ENCODE data around the gene OR2AK2.

OR2AK2 gene

DNA sequence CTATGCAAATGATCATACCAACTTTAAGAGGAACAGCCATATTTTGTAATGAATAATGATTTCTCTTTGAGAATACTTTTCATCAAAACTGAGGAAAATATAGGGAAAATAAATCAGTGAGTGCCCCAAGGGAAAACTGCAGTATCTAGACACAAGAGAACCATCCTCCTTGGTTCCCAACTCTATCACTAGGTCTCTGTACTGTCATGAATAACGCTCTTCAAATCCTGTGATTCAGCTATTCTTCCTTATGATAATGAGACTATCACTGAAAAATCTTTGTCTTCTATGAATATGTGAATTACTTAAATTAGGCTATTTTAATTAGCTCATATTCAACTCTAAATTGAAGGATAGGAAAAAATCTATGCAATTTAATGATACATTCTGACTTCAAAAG is 50.8 kb downstream of the OR2AK2 start:
- Histone ChIP-seq H3K36me3 (ENCODE audit: control insufficient read depth in 4 of 4, insufficient read depth in 4 of 4, low read length in 3 of 4) (no peaks in the 10 kb centered on the region), H3K4me3 (ENCODE audit: control insufficient read depth in 1 of 7, extremely low read depth in 1 of 7, insufficient read depth in 4 of 7, low read depth in 2 of 7, low read length in 6 of 7) (no peak overlapping the region), H3K27ac (ENCODE audit: insufficient read depth in 1 of 2, low read depth in 1 of 2, low read length in 2 of 2, poor library complexity in 1 of 2, severe bottlenecking in 2 of 2) (no peak overlapping the region), H3K9me3 (ENCODE audit: control extremely low read depth in 1 of 5, control insufficient read depth in 4 of 5, insufficient read depth in 2 of 5, low read depth in 1 of 5, low read length in 4 of 5) (peaks cover 1 to 13% (median 3%) of the 10 kb centered on the region in 5 experiments), H3K27me3 (replicated peaks in 2 of 5; ENCODE audit: control insufficient read depth in 4 of 5, insufficient read depth in 5 of 5, low read length in 4 of 5) (no peaks in the 10 kb centered on the region), H3K4me1 (ENCODE audit: control extremely low read depth in 1 of 4, control insufficient read depth in 4 of 4, insufficient read depth in 4 of 4, low read length in 3 of 4) (no peaks in the 10 kb centered on the region)
- POLR2A ChIA-PET, result no interaction called here
- no peak for DNase-seq
- no CpG with 5 or more reads among the region's 1 CpG for WGBS (ENCODE audit: insufficient coverage)
- CTCF ChIA-PET, result no interaction called here

Measured in common myeloid progenitor, CD34-positive (primary cell).